Thyroid gland (tissue), 4 donors: ENCODE measurements around the gene COMTD1. TPM values are rescaled to one million over a fixed set of nuclear protein-coding genes. Genes with fewer than 3 reads are reported as not detected.
A peak's percentile ranks its signal among the peaks of the same experiment; 100 is the strongest.
"Not testable (repeated sequence)": the region's sequence is repeated elsewhere in the genome, so short reads cannot be mapped to it uniquely, and the experiment has no call there.

Source experiments
- DNase-seq, 2 donors: peaks; one replicate each; pipeline ENCODE4 v3.0.0-alpha.2; 2019
- H3K27ac ChIP-seq, 3 donors: fragments of 200-600 bp; sonication (generic); 1 replicate in 2 of 3; 2 replicates in 1 of 3; pipeline ENCODE4 v1.5.1; 2016 to 2019; ENCODE audit warnings: mild to moderate bottlenecking in 1 of 3, moderate library complexity in 1 of 3
- H3K27me3 ChIP-seq: fragments of 200-600 bp; sonication (generic); one replicate; pipeline ENCODE4 v1.5.1; 2019
- H3K36me3 ChIP-seq, 2 donors: fragments of 200-600 bp; sonication (generic); one replicate each; pipeline ENCODE4 v1.5.1; 2016 to 2019
- H3K4me1 ChIP-seq, 2 donors: fragments of 200-600 bp; sonication (generic); one replicate each; pipeline ENCODE4 v1.5.1; 2017 to 2019
- H3K4me3 ChIP-seq, 3 donors: fragments of 200-600 bp; sonication (generic); replicated peaks in 1 of 3; 1 replicate in 2 of 3; 2 replicates in 1 of 3; pipeline ENCODE4 v1.5.1; 2016; ENCODE audit warnings: mild to moderate bottlenecking in 1 of 3
- H3K9me3 ChIP-seq: fragments of 200-600 bp; sonication (generic); one replicate; pipeline ENCODE4 v1.5.1; 2017
- POLR2A ChIP-seq, 2 donors: fragments of 450-650 bp; IDR thresholded peaks; one replicate each; pipeline ENCODE4 v1.6.1; 2017; ENCODE audit warnings: antibody characterized with exemption in 2 of 2, mild to moderate bottlenecking in 2 of 2, moderate library complexity in 1 of 2
- WGBS, 2 donors: methylation state at CpG; one replicate each; pipeline ENCODE4 v1.1.5; 2017; 5-methylcytosine and 5-hydroxymethylcytosine counted together
- intact Hi-C: fragments of 100-400 bp; cut with DNase I; formaldehyde crosslinking; loops from one replicate; pipeline ENCODE4 v1.15.1; 2023
- total RNA-seq, 4 donors: library from RNA; depleted of rRNA; stranded (reverse); fragments of >200 nt; gene quantifications; one replicate each; pipeline ENCODE4 v1.2.3, GENCODE V29; 2016
- TF ChIP-seq, protein P1 (sequence below), 6 experiments: fragments of 200-600 bp in 3 of 6; fragments of 450-650 bp in 3 of 6; sonication (generic) in 3 of 6; IDR thresholded peaks; one replicate each; pipeline ENCODE4 v1.5.1; 2016 to 2019; ENCODE audit warnings: antibody characterized with exemption in 6 of 6, mild to moderate bottlenecking in 2 of 6, inconsistent platforms in 1 of 6, moderate library complexity in 1 of 6

Gene COMTD1
- total RNA-seq, 4 donors from 2014 or later = 43.4 to 74.0 (median 68.7) TPM

DNA sequence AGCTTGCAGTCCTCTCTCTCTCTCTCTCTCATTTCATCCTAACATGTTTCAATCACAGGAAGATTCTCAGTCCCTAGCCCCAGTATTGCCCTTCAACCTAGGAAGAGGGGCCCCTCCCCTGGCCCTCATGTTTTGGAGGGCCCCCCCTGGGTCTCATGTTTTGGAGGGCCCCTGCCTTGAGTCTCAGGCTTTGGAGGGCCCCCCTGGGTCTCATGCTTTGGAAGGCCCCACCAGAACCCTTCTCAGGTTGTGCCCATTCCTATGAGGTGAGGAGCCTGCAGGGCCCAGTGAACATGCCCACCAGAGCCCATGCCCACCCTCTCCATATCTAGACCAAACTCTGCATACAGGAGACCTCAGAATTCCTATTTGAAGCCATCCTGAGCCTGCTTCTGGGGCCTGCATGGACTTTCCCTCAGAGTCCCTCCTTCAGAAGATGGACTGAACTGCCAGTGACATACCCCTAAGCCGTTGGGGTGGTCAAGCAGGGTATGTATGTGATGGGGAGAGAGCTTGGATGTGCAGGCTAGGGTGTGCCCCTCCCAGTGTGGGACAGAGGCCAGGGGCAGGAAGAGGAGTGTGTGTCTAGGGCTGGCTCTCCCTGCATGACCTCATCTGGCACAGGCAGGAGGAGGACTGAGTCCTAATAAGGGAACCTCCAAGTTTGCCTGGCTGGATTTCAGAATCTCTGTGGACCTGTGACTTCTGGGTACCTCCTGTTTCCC, 33.3 kb downstream of the COMTD1 start:
- no peaks in the 10 kb centered on the region for H3K9me3 ChIP-seq
- intact Hi-C loops = no loop called here
- peaks cover 5 to 8% of the 10 kb centered on the region in 2 donors for H3K4me1 ChIP-seq
- DNase-seq = peak in 1 of 2 donors; percentile 37
- no peak overlapping the region for H3K27ac ChIP-seq
- TF ChIP-seq, protein P1, sequence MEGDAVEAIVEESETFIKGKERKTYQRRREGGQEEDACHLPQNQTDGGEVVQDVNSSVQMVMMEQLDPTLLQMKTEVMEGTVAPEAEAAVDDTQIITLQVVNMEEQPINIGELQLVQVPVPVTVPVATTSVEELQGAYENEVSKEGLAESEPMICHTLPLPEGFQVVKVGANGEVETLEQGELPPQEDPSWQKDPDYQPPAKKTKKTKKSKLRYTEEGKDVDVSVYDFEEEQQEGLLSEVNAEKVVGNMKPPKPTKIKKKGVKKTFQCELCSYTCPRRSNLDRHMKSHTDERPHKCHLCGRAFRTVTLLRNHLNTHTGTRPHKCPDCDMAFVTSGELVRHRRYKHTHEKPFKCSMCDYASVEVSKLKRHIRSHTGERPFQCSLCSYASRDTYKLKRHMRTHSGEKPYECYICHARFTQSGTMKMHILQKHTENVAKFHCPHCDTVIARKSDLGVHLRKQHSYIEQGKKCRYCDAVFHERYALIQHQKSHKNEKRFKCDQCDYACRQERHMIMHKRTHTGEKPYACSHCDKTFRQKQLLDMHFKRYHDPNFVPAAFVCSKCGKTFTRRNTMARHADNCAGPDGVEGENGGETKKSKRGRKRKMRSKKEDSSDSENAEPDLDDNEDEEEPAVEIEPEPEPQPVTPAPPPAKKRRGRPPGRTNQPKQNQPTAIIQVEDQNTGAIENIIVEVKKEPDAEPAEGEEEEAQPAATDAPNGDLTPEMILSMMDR (IDR thresholded peaks at IDR 0.05) = no peak
- no peak for TF ChIP-seq POLR2A (IDR thresholded peaks at IDR 0.05)
- no peaks in the 10 kb centered on the region for H3K27me3 ChIP-seq
- H3K36me3 ChIP-seq = no peaks in the 10 kb centered on the region
- WGBS, 2 donors = 93% methylated on average over 1 of the region's 1 CpG; no CpG with 5 or more reads in 1 of the 2 donors
- no peak overlapping the region for H3K4me3 ChIP-seq

DNA sequence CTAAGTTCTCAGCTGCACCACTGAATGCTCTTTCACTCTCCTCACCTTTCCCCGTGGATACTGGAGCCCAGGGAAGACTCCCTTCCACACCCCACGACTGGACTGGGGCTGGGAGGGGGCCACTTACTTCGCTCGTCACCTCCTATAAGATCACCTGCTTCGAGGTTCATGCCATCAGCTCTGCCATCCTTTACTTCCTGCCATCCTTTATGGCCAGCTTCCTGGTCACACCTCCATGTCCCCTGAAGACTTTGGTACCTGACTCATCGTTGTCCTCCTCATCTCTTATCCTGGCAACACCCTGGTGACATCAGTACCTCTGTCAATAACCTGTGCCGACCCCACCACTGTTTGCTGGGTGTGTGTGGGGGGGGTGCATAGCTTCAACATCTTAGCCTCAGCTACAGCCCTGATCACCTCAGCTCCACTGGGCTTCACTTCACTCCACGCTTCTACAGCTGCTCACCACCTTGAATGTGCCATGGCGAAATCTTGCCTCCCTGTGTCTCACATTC, 33.9 kb downstream of the COMTD1 start:
- WGBS, 2 donors = 87 to 89% methylated on average over 9 of the region's 9 CpGs
- intact Hi-C loops = no loop called here
- H3K27ac ChIP-seq = no peak overlapping the region

DNA sequence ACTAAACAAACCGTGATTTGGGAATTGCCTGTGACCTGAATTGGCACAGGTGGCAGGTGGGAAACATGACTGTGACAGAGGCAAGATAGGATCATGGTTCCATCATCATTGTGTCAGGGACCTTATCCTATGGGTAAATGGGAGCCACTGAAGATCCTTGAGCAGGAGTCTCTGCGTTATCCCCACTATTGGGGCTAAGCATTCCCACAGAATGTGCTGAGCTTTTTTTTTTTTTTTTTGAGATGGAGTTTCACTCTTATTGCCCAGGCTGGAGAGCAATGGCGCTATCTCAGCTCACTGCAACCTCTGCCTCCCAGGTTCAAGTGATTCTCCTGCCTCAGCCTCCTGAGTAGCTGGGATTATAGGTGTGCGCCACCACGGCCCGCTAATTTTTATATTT, 35.8 kb downstream of the COMTD1 start:
- DNase-seq, H3K36me3 ChIP-seq, H3K27ac ChIP-seq, H3K9me3 ChIP-seq, H3K4me3 ChIP-seq, intact Hi-C loops, H3K27me3 ChIP-seq, H3K4me1 ChIP-seq: not testable (repeated sequence)
- WGBS, 2 donors = 84 to 98% methylated on average over 6 of the region's 6 CpGs

More for the DNA sequence above, 33.9 kb downstream of the COMTD1 start:
- H3K36me3 ChIP-seq = no peaks in the 10 kb centered on the region
- no peaks in the 10 kb centered on the region for H3K9me3 ChIP-seq
- no peak overlapping the region for H3K4me3 ChIP-seq
- DNase-seq = no peak
- H3K4me1 ChIP-seq = peaks cover under 1 to 8% of the 10 kb centered on the region in 2 donors
- no peak for TF ChIP-seq POLR2A (IDR thresholded peaks at IDR 0.05)
- TF ChIP-seq, protein P1 (IDR thresholded peaks at IDR 0.05) = no peak
- no peaks in the 10 kb centered on the region for H3K27me3 ChIP-seq

DNA sequence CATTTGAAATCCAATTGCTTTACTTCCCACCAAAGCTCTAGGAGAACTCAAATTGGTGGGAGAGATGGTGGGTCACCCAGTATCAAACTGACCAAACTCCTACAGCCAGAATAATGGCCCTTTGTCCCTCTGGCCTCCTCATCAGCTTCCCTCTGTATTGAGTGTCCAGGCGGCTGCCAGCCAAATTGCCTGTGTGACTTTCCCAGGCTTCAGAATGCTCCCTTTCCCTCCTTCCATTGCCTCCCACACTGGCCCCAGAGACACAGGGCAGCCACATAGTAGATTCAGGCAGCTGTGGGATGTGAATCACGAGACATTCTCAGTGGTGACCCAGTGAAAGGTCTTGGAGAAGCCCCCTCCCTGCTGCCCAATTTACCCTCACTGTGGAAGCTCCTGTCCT, 37.9 kb downstream of the COMTD1 start:
- TF ChIP-seq, protein P1 (IDR thresholded peaks at IDR 0.05) = no peak
- no peak for TF ChIP-seq POLR2A (IDR thresholded peaks at IDR 0.05)
- no peaks in the 10 kb centered on the region for H3K27me3 ChIP-seq
- H3K27ac ChIP-seq = no peak overlapping the region
- intact Hi-C loops = no loop called here
- DNase-seq = no peak
- H3K4me1 ChIP-seq = peaks cover 0 to 3% of the 10 kb centered on the region in 2 donors
- H3K9me3 ChIP-seq = no peaks in the 10 kb centered on the region
- no peaks in the 10 kb centered on the region for H3K36me3 ChIP-seq
- no peak overlapping the region for H3K4me3 ChIP-seq
- WGBS, 2 donors = 91% methylated on average over 2 of the region's 2 CpGs

DNA sequence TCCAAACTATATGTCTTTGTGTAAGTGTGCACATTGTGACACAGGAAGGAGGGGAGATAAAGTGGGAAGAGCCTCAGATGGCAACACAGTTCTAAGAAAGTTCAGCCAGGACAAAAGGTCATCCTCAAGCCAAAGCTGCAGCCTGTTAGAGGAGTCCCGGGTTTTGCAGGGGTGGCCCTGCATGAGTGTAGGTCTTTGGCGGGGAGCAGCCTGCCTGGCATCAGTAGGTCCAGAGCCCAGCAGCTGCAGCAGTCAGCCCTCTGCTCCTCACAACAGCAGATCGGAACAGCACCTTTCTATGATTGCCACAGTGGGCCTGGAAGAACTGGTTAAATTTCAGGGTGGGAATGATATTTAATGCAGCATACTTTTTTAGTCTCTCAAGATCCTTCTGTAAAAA, 38.7 kb downstream of the COMTD1 start:
- intact Hi-C loops = no loop called here
- H3K36me3 ChIP-seq = no peaks in the 10 kb centered on the region
- no peak for DNase-seq
- no peak overlapping the region for H3K4me3 ChIP-seq
- no peak overlapping the region for H3K27ac ChIP-seq
- 89 to 90% methylated on average over 3 of the region's 3 CpGs for WGBS, 2 donors
- TF ChIP-seq POLR2A (IDR thresholded peaks at IDR 0.05) = no peak
- TF ChIP-seq, protein P1 (IDR thresholded peaks at IDR 0.05) = no peak
- no peaks in the 10 kb centered on the region for H3K9me3 ChIP-seq
- H3K27me3 ChIP-seq = no peaks in the 10 kb centered on the region
- peaks cover 0 to 6% of the 10 kb centered on the region in 2 donors for H3K4me1 ChIP-seq
